ENCODE results near the gene GABARAPL2.
A peak's percentile ranks its signal among the peaks of the same experiment; 100 is the strongest.
"Not testable (repeated sequence)": the region's sequence is repeated elsewhere in the genome, so short reads cannot be mapped to it uniquely, and the experiment has no call there.

Gene GABARAPL2

DNA sequence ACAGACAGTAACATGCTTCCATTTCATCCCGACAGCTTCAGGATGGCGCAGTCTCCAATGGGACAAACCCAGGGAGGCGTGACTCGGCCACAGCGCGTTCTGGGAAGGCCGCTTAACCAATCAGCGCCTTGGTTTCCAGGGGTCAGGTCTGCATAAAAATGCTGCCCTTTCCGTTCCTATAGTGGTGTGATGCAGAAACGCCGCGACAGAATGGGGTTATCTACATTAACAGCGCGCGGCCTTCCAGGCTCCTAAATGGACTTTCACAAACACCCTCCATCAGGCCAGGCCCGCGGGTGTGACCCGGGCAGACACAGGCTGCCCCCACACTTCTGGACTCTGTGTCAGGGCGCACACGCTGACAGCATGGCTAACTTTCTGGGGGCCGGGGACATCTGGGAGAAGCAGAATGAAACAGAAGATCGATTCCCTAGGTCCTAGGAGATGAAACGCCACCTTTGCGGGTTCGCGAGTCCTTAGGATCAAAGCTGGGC, 10.9 kb upstream of the GABARAPL2 start:
- no peak for DNase-seq

DNA sequence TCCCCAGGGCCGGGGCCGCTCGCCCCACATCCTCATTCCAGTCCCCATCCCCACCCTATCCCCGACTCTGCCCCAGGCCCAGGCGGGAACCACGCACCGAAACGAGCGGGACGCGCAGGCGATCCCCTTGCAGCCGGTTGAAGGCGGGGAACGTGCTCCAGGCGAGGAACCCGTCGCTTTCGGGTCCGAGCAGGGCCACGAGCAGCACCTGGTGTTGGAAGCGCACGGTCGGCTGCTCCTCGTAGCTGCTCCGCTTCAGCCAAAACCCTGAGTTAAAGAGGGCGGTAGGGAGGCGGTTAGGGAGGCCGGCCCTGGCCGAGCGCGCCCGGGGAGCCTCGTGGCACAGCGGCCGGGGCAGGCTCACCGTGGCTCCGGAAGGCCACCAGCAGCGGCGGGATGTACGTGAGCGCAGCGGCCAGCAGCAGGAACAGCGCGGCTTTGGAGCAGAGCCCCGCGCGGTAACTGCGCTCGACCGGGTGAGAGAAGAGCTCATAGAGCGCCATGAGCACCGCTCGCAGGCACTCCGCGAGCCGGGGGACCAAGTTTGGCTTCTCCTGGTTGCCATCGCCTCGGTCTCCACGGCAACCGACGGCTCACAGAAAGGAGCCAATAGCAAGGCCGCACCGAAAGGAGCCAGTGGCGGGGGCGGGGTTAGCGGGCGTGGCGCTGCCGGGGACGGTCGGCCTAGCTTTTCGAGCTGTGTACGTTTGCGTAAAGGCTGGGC, 10.3 kb upstream of the GABARAPL2 start, which contains the start of gene TMEM231:
Gene TMEM231, minus strand, starts transcription at position 546 of the 724 bp plus-strand sequence. Its CDS starts 43 bp downstream, at position 503.
- DNase-seq, result peak; percentile 93

DNA sequence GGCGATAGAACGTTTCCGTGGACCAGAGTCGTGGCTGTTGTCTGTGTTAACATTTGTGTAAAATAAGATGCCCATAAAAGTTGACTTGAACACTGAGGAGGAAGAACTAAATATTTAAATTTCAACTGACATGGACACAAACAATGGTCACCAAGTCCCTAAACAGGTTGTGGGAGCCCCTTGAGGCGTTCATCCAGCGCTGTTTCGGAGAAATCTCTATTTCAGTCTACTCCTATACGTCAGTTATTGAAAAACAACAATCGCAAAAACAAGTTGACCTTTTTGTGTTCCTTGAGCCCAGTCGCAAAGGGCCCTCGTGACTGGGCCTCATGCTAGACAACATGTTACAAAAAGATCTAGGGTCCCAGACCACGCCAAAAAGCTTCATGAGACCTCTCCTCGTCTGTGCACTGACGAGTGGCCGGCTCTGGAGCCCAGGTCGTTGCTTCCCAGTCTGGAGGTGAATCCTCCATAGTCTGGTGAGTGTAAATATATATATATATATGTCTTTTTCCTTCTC, 9.7 kb upstream of the GABARAPL2 start:
- DNase-seq, result no peak

DNA sequence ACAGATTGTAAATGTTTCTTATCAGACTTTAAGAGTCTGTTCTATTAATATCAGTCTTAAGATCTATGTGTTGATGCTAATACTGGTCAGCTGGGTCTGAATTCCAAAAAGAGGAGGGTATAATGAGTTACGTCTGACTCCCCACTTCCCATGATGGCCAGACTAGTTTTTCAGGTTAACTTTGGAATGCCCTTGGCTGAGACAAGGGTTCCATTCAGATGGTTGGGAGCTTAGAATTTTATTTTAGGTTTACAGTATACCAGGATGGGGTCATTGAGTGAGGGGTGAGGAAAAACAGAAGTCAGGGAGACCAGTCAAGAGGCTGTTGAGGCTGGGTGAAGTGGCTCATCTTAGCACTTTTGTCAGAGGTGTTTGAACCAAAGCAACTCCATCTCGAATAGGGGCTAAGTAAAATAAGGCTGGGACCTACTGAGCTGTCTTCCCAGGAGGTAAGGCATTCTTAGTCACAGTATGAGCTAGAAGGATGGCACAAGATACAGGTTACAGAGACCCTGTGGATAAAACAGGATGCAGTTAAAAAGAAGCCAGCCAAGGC, 7.3 kb upstream of the GABARAPL2 start:
- no peak for DNase-seq

DNA sequence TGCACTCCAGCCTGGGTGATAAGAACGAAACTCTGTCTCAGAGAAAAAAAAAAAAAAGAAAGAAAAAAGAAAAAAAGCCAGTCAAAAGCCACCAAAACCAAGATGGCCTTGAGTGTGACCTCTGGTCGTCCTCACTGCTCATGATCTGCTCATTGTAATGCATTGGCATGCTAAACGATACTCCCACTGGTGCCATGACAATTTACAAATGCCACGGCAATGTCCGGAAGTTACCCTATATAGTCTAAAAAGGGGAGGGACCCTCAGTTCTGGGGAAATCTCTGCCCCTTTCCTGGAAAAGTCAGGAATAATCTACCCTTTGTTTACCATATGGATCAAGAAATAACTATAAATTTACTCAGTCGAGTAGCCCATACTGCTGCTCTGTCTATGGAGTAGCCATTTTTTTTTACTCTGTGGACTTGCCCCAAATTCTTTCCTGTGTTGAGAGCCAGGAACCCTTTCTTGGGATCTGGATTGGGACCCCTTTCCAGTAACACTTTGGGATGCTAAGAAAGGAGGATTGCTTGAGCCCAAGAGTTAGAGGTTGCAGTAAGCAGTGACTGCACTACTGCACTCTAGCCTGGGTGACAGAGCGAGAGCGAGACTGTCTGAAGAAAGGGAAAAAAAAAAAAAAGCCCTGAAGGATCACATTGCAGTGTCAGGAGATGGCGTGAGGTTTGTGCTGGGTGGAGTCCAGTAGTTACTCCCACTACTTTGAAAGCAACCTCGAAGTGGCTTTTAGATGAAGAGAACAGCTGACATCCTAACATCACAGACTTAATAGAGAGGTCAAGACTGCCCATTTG, 6.4 kb upstream of the GABARAPL2 start:
- no peak for DNase-seq

DNA sequence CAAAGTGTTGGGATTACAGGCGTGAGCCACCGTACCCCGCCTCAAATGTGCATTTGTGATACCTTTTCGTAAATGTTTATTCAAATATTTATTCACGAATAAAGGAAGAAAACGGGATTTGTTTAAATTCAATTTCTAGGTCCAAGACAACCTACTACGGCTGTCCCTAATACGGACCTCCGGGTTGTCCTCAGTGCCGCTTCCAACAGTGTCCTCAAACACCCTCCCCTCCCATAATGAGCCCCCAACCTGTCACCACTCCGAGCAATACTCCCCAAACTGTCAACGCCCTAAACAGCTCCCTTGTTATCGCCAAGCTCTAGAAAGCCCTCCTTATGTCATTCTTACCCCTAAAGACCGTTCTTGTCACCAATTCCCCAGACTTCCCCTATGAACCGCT, 539 bp upstream of the GABARAPL2 start:
- DNase-seq, result no peak

DNA sequence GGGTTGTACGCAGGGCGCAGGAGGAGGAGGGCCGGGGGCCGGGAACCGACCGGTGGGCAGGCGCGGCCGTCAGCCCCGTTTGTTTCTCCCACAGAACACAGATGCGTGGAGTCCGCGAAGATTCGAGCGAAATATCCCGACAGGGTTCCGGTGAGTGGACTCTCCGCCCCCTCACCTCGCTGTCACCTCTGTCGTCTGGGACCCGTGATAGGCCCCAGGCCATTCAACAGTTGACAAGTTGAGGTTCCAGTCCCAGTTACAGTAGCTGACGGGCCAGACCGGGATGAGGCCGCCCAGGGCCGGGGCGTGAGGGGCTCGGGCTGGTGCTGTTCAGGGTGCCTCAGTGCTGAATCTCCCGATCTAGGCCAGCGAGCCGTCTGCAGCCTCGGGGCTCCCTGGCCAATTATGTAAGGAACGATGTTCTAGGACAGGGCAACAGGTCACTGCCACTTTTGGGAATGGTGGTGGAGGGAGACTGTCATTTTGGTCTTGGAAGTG, 628 bp downstream of the GABARAPL2 start:
- DNase-seq, result peak; percentile 16

DNA sequence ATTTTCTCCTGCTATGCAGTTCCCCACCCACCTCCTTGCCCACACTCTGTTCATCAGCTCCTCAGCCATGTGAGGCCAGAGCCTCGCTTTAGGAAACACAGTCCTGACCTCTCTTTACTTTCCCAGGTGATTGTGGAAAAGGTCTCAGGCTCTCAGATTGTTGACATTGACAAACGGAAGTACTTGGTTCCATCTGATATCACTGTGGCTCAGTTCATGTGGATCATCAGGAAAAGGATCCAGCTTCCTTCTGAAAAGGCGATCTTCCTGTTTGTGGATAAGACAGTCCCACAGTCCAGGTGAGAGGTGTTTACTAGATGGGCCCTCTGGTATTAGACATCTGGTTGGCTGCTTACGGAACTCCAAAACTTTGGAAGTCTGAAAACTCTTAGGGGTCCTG, 1.7 kb downstream of the GABARAPL2 start:
- no peak for DNase-seq

DNA sequence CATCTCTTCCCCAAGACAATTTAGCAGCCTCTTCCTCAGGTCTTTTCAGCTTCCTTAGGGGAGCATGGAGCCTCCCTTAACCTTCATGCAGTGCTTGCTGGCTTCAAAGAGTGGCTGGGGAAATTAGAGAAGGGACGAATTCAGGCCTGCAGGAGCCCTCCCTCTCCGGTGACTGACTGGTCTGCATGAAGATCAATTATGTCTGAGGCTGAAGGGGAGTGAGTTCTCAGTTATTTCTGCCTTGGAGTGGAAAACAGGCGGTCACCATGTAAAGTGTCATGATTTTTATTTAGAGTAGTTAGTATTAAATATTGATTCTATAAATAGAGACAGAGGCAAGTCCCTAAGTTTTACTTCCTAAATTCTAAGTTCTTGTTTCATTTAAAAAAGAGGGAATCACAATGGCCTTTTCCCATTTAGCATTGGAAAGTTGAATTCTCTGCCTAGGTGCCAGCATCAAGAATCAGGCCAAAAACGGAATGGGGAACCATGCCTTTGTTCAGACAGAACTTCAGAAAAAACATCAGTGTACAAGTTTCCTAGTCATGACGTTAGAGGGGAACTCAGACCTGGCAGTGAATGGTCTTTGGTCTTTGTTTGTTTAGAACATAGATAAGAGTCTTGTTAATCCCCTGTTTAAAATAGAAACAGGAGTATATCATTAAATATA, 4.4 kb downstream of the GABARAPL2 start:
- DNase-seq, result no peak

DNA sequence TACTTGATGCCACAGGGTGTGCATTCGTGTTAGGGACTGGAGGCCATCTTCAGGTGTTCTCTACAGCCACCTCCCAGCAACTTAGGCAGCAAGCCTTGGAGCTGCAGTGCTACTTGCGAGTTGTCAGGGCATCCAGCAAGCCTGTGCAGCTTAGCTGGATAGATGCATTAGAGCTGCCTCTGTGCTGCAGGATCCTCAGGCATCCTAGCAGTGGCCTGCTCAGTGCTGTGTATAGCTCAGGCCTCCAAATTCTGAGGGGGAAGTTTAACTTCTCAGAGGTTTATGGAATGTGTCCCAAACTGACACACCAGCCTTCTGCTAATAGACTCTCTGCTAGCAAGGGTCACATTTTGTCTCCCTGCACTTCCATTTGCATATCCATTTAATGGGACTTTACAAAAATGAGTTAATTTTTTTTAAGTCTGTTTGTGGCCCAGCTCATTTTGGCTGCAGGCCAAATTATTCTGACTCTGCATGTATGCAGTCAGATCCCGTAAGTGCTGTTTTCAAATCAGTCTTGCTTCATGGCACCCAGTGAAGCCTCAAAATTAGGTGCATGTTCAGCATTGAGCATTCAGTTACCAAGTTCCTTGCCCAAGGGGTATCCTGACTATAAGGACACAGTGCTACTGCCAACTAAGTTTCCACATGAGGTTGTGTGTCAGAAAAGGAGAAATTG, 6.8 kb downstream of the GABARAPL2 start:
- DNase-seq, result no peak

DNA sequence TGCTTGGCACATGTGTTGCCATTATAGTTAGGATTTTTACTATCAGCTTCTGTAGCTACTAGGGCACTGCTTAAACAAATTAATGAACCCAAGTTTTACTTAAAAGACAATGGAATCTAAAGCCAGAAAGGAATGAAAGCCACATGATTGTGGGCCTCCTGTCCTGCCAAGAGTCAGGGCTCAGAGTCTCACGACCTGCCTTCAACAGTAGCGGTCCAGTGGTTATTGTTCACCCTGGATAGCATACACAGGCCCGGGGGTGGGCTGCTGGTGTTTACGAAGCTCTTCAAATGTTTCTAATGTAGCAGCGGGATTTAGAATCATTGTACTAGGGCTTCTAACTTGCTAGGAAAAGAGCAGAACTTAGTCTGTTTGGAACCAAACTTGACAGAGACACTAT, 7.8 kb downstream of the GABARAPL2 start:
- no peak for DNase-seq

DNA sequence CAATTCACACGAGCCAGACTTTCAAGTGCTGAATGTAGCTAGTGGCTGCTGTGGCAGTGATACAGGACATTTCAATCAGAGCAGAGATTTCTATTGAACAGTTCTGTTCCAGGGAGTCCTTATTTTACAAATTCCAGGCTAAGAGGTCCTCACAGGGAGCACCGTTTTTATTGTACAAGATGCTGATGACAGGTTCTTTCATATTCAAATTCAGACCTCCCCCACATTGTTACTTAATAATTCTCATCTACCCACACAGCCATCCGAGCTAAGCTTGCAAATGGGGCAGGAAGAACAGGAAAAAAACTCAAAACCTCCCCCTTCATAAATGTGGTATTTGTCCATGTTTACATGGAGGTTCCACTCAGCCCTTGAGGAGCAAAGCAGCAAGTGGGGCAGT, 9.8 kb downstream of the GABARAPL2 start:
- no peak for DNase-seq

DNA sequence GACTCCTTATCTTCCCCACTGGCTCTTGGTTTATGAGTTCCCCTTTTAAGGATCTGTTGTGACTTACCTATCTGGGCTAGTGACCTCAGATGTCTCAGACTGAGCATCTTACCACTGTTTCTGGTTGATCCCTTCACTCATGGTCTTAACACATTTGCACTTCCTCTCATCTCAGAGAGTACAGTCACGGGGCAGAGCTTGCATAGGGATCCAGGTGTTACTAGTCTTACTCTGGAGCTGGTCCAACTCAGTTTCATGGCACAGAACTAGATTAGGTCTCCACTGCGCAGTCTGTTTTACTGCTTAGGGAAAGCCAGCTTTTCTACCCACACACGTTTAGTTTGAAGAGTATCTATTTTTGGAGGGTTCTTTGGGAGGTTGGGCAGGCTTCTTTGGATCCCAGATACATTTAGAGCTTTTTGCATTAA, 10.2 kb downstream of the GABARAPL2 start:
- DNase-seq, result no peak

DNA sequence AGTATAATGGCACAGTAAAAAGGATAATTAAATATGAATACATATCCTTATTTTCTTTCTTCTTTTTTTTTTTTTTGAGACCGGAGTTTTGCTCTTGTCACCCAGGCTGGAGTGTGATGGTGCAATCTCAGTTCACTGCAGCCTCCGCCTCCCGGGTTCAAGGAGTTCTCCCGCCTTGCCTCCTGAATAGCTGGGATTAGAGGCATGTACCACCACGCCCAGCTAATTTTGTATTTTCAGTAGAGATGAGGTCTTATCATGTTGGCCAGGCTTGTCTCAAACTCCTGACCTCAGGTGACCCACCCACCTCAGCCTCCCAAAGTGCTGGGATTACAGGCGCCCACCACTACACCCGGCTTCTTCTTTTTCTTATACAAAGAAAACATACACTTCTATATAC, 12.0 kb downstream of the GABARAPL2 start:
- no peak for DNase-seq

DNA sequence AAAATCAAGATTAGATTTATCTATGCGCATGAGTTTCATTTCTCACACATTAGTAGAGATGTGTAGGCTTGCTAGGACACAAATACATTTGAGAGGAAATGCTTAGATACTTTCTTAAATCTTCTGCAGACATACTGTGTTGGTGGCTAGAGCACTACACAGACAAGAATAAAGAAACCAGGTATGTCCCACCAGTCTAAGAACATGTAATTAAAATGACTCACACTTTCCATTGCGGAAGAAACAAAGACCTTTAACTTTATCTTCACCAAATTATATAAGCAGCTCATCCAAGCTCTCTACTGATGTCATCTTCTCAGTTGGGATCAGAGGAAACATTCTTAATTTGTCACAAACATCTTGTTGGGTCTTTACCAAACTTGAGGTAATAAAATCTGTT, 12.5 kb downstream of the GABARAPL2 start:
- no peak for DNase-seq

DNA sequence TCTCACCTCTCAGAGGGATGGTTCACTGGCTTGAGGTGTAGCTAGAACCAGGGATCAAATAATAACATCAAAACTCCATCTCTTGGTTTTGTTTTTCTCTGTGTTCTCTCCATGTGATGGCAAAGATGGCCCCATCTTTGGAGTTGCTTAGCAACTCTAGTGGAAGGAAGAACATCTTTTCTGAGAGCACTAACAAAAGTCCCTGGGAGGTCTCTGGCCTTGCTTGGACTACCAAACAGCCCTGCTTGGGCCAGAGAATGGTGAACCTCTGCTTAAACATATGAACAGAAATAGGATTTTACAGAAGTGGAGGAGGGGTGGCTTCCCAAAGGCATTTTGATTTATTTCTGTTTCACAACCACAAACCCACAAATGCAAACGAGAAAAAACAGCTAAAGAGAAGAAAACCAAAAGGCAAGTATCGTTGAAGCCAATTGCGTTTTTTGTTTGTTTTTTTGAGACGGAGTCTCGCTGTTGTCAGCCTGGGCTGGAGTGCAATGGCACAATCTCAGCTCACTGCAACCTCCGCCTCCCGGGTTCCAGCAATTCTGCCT, 13.2 kb downstream of the GABARAPL2 start:
- DNase-seq, result no peak

DNA sequence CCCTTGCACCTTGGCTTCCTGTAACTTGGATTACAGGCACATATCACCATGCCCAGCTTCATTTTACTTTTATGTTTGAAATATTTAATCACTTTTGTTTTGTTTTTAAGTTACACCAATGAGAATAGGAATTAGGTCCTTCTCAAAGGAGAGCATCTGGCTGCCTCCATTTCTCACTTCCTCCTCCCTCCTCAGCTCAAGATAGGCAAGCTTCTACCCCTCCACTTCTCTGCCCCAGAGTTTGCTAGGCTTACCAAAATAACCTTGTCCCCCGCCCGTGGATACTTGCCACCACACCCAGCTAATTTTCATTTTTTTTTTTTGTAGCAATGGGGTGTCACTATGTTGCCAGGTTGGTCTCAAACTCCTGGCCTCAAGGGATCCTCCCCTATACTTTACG, 17.9 kb downstream of the GABARAPL2 start:
- DNase-seq, result no peak

DNA sequence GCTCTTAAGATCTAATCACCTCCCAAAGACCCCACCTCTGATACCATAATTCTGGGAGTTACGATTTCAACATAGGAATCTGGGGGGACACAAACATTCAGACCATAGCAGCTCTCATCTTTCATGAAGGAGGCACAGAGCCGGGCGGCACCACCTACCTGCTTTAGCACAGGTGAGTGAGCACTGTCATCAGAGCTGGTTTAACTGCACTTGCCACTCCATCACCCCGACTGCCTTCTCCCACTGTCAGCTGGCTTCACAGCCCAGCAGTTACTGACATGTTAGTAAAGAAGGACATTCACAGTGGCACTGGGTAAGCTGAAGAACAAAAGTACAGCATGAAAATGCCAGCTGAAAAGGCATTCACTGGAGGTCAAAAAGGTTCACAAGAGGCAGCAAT, 22.5 kb downstream of the GABARAPL2 start:
- DNase-seq, result no peak

DNA sequence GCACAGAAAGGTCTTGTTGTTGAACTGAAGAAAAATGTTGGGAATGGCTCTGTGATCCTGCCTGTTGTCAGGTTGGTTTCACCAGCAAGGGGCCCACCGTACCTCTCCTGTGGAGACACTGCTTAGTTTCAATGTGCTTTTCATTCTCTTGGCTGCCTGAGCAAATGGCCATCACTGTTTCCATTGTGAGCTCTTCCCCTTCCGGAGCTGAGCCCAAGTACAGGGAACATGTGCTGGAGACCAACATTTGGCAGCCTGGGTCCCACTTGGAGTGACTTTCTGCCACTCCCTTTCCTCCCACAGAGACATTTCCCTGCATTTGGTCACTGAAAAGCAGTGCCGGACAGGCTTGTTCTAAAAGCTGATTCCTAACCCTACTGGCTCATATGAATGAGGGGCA, 23.1 kb downstream of the GABARAPL2 start:
- no peak for DNase-seq

DNA sequence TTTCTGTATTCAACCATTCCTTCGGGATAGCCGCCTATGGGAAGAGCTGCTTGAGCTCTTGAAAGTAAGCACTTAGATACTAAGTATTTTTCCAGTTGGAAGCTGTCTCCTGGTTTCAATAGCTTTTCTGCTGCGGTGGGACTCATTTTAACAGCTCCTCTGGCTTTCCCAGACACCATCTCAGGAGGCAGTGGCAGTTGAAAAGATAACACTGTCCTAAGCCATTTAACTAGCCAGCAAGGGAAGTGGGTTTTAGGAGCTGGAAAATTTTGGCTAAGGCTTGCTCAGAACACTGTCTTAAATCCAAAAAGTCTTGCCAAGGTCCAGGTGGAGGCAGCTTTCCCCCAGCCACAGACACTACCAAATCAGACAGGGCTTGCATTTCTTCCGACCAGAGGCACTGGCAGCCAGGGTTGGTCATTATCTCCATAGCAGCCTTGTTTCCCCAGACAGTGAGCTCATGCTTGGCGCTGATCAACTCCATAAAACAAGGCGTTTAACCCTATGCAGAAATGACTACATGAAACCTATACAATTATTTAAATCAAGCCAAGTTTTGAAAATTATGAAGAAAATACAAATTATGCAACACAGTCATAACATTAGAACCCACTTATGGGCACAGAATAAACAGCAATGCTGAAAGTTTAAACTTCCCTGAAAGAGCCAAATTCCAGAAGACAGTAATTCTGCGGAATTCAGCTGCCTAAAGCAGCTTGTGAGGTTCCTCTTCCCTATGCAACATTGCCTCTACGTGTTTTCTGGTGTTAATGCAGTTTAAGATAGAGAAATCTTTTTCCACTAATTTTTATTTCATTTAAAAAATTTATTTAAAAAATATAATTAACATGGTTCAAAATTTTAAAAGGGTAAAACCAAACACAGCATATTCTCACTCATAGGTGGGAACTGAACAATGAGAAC, 25.0 kb downstream of the GABARAPL2 start:
- no peak for DNase-seq

DNA sequence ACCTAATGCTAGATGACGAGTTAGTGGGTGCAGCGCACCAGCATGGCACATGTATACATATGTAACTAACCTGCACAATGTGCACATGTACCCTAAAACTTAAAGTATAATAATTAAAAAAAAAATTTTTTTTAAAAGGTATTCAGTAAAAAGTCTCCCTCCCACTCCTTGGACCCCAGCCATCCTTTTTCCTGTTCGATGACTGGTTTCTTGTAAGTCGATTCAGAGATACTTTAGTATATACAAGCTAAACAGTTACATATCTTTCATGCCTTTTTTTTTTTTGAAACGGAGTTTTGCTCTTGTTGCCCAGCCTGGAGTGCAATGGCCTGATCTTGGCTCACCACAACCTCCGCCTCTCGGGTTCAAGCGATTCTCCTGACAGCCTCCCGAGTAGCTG, 25.7 kb downstream of the GABARAPL2 start:
- not testable (repeated sequence) for DNase-seq
